ENCODE results near the gene RAB40B.
A peak's percentile ranks its signal among the peaks of the same experiment; 100 is the strongest.

The RAB40B gene

GRCh38 chr17:82666931-82667667, 31.4 kb downstream of the RAB40B start:
- Histone ChIP-seq H3K27ac (ENCODE audit: extremely low read depth, low read depth, low read length) (no peak overlapping the region), H3K9me3 (ENCODE audit: control insufficient read depth, insufficient read depth, low read depth, low read length) (no peaks in the 10 kb centered on the region), H3K4me1 (ENCODE audit: control insufficient read depth, insufficient read depth, low read length) (no peaks in the 10 kb centered on the region), H3K36me3 (ENCODE audit: control insufficient read depth in 2 of 2, insufficient read depth in 1 of 2, low read length in 2 of 2) (no peaks in the 10 kb centered on the region), H3K4me3 (ENCODE audit: low read depth, low read length) (no peak overlapping the region)
- TF ChIP-seq PRDM6 (tag by site-specific recombination; IDR thresholded peaks at IDR 0.05) = no peak
- no peak for TF ChIP-seq ZBTB44 (tag by site-specific recombination; IDR thresholded peaks at IDR 0.05)
- TF ChIP-seq ZBTB6 (tag by site-specific recombination; IDR thresholded peaks at IDR 0.05) = no peak
- no peak for TF ChIP-seq ZNF549 (tag by site-specific recombination; IDR thresholded peaks at IDR 0.05)
- no peak for TF ChIP-seq ZNF211 (tag by site-specific recombination; IDR thresholded peaks at IDR 0.05; ENCODE audit: low read depth)
- TF ChIP-seq ZFP3 (tag by site-specific recombination; IDR thresholded peaks at IDR 0.05; ENCODE audit: low read depth) = no peak
- TF ChIP-seq ZFHX2 (tag by site-specific recombination; conservative IDR thresholded peaks at IDR 0.05) = 0 out of 2 replicates have a peak, but pooled peaks have one; percentile 12
- ChIA-PET POLR2A (no interaction called here), CTCF (no interaction called here)

DNA sequence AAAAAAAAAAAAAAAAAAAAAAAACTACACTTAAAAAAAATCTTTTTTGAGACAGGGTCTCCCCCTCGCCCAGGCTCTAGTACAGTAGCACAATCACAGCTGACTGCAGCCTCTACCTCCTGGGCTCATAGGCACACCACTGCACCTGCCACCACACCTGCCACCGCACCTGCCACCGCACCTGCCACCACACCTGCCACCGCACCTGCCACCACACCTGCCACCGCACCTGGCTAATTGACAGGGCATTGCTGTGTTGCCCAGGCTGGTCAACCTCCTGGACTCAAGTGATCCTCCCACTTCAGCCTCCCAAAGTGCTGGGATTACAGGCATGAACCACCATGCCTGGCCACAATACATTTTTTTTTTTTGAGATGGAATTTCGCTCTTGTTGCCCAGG, 32.6 kb downstream of the RAB40B start:
- Histone ChIP-seq H3K36me3 (ENCODE audit: control insufficient read depth in 2 of 2, insufficient read depth in 1 of 2, low read length in 2 of 2) (peaks cover 0 to under 1% of the 10 kb centered on the region in 2 experiments; a peak in 1 of 3 replicates), H3K27ac (ENCODE audit: extremely low read depth, low read depth, low read length) (no peak overlapping the region), H3K4me1 (ENCODE audit: control insufficient read depth, insufficient read depth, low read length) (no peaks in the 10 kb centered on the region), H3K4me3 (ENCODE audit: low read depth, low read length) (no peak overlapping the region), H3K9me3 (ENCODE audit: control insufficient read depth, insufficient read depth, low read depth, low read length) (no peaks in the 10 kb centered on the region)
- ChIA-PET POLR2A (interaction anchor here (0.7 kb wide), 1 partner anchor 19 kb away, joined by 3 read pairs; no protein-coding TSS in a partner anchor), CTCF (interaction anchor here (0.6 to 0.7 kb wide), 3 partner anchors 12 to 511 kb away, joined by 3 read pairs; no protein-coding TSS in a partner anchor)
- no peak for TF ChIP-seq ZNF624 (tag by site-specific recombination; IDR thresholded peaks at IDR 0.05)
- TF ChIP-seq ZEB2 (tag by site-specific recombination; IDR thresholded peaks at IDR 0.05) = peak; percentile 90

DNA sequence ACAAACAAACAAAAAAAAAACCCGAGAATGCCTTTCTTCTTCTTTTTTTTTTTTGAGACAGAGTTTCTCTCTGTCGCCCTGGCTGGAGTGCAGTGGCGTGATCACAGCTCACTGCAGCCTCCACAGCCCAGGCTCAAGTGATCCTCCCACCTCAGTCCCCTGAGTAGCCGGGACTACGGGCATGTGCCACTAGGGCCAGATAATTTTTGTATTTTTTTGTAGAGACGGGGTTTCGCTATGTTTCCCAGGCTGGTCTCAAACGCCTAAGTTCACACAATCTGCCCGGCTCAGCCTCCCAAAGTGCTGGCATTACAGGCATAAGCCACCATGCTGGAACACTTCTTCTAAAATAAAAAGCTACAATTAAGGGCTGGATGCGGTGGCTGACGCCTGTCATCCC, 33.3 kb downstream of the RAB40B start:
- ChIA-PET CTCF (interaction anchor here (0.6 to 0.7 kb wide), 3 partner anchors 12 to 158 kb away, joined by 3 read pairs; no protein-coding TSS in a partner anchor), POLR2A (no interaction called here)
- TF ChIP-seq RBAK (tag by site-specific recombination; IDR thresholded peaks at IDR 0.05) (no peak), HOXD13 (CRISPR knock-in tag; IDR thresholded peaks at IDR 0.05; ENCODE audit: borderline replicate concordance) (no peak), ZNF133 (tag by site-specific recombination; IDR thresholded peaks at IDR 0.05) (no peak), ZIC2 (tag by site-specific recombination; IDR thresholded peaks at IDR 0.05) (no peak), BCL11B (tag by site-specific recombination; IDR thresholded peaks at IDR 0.05; ENCODE audit: low read depth) (no peak)
- TF ChIP-seq, protein P1, sequence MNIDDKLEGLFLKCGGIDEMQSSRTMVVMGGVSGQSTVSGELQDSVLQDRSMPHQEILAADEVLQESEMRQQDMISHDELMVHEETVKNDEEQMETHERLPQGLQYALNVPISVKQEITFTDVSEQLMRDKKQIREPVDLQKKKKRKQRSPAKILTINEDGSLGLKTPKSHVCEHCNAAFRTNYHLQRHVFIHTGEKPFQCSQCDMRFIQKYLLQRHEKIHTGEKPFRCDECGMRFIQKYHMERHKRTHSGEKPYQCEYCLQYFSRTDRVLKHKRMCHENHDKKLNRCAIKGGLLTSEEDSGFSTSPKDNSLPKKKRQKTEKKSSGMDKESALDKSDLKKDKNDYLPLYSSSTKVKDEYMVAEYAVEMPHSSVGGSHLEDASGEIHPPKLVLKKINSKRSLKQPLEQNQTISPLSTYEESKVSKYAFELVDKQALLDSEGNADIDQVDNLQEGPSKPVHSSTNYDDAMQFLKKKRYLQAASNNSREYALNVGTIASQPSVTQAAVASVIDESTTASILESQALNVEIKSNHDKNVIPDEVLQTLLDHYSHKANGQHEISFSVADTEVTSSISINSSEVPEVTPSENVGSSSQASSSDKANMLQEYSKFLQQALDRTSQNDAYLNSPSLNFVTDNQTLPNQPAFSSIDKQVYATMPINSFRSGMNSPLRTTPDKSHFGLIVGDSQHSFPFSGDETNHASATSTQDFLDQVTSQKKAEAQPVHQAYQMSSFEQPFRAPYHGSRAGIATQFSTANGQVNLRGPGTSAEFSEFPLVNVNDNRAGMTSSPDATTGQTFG (tag by site-specific recombination; IDR thresholded peaks at IDR 0.05; ENCODE audit: borderline replicate concordance) = no peak
- TF ChIP-seq, protein P2, sequence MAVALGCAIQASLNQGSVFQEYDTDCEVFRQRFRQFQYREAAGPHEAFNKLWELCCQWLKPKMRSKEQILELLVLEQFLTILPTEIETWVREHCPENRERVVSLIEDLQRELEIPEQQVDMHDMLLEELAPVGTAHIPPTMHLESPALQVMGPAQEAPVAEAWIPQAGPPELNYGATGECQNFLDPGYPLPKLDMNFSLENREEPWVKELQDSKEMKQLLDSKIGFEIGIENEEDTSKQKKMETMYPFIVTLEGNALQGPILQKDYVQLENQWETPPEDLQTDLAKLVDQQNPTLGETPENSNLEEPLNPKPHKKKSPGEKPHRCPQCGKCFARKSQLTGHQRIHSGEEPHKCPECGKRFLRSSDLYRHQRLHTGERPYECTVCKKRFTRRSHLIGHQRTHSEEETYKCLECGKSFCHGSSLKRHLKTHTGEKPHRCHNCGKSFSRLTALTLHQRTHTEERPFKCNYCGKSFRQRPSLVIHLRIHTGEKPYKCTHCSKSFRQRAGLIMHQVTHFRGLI (tag by site-specific recombination; IDR thresholded peaks at IDR 0.05) = no peak
- Histone ChIP-seq H3K27ac (ENCODE audit: extremely low read depth, low read depth, low read length) (no peak overlapping the region), H3K4me3 (ENCODE audit: low read depth, low read length) (no peak overlapping the region), H3K36me3 (ENCODE audit: control insufficient read depth in 2 of 2, insufficient read depth in 1 of 2, low read length in 2 of 2) (peaks cover 0 to 7% of the 10 kb centered on the region in 2 experiments; a peak in 1 of 3 replicates), H3K9me3 (ENCODE audit: control insufficient read depth, insufficient read depth, low read depth, low read length) (no peaks in the 10 kb centered on the region), H3K4me1 (ENCODE audit: control insufficient read depth, insufficient read depth, low read length) (no peaks in the 10 kb centered on the region)
